Spleen (tissue), 7 donors: ENCODE results near the gene MAPK7.

Source experiments
- POLR2A ChIP-seq, 3 donors: fragments of 450-650 bp; IDR thresholded peaks; one replicate each; pipeline ENCODE4 v1.5.1; 2017; ENCODE audit warnings: antibody characterized with exemption in 3 of 3, mild to moderate bottlenecking in 1 of 3
- POLR2AphosphoS5 ChIP-seq, 3 donors: sonication (generic); formaldehyde crosslinking; IDR thresholded peaks; one replicate each; pipeline ENCODE4 v1.5.1; 2017; ENCODE audit warnings: antibody characterized with exemption in 3 of 3
- TF ChIP-seq, protein P1 (sequence below), 11 experiments: fragments of 200-600 bp in 7 of 11; fragments of 450-650 bp in 4 of 11; sonication (generic) in 4 of 11; IDR thresholded peaks in 8 of 11; conservative IDR thresholded peaks in 3 of 11; 1 replicate in 7 of 11; 2 replicates in 4 of 11; pipeline versions ENCODE4 v1.4.0 to v1.8.0; 2016 to 2021; ENCODE audit warnings: antibody characterized with exemption in 11 of 11, inconsistent platforms in 4 of 11, mild to moderate bottlenecking in 1 of 11
- donor health status: DM: no; HTN: no; CAD: no; lungs with moderate emphysema.
- donor health status: DM: no; HTN: no; CAD: no.
- donor health status: DM: no; HTN: no; CAD: no.

DNA sequence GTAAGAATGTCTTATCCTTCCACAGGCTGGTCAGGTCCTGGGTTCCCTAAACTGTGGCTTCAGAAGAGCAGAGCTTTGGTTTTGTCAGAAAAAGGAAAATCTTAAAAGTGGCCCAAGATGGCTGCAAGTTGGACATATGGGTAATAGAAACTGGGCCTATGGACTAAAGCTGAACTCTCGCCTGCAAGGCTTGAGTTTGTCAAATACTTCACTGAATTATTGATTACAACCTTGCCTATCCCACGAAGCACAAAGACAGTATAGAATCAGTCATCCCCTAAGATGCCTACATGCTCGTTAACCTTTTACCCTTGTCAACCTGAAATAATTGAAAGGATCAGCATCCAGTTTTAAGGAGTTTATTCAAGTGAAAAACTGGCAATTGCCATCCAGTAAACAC, 53.4 kb downstream of the MAPK7 start:
- TF ChIP-seq, protein P1, sequence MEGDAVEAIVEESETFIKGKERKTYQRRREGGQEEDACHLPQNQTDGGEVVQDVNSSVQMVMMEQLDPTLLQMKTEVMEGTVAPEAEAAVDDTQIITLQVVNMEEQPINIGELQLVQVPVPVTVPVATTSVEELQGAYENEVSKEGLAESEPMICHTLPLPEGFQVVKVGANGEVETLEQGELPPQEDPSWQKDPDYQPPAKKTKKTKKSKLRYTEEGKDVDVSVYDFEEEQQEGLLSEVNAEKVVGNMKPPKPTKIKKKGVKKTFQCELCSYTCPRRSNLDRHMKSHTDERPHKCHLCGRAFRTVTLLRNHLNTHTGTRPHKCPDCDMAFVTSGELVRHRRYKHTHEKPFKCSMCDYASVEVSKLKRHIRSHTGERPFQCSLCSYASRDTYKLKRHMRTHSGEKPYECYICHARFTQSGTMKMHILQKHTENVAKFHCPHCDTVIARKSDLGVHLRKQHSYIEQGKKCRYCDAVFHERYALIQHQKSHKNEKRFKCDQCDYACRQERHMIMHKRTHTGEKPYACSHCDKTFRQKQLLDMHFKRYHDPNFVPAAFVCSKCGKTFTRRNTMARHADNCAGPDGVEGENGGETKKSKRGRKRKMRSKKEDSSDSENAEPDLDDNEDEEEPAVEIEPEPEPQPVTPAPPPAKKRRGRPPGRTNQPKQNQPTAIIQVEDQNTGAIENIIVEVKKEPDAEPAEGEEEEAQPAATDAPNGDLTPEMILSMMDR (IDR thresholded peaks at IDR 0.05 in 8 of 11, conservative IDR thresholded peaks at IDR 0.05 in 3 of 11) = no peak
- no peak for TF ChIP-seq POLR2AphosphoS5 (IDR thresholded peaks at IDR 0.05)
- no peak for TF ChIP-seq POLR2A (IDR thresholded peaks at IDR 0.05)
